HepG2 (cell line): Measurements from ENCODE around the gene AKR1C3. TPM values are rescaled to one million over a fixed set of nuclear protein-coding genes. Genes with fewer than 3 reads are reported as not detected.

ENCODE experiments used
- ATAC-seq: fragments of 200-7000 bp; cut with Tn5 transposase; 3 replicates; pipeline ENCODE4 v1.9.1; 2020; ENCODE audit warnings: mild to moderate bottlenecking, moderate library complexity
- Bru-seq: library from RNA; stranded (reverse); fragments of 400-500 nt; gene quantifications from one replicate; lab custom pipeline; 2021; lab: Mats Ljungman, UMichigan
- BruChase-seq, 2 experiments: library from RNA; stranded (reverse); fragments of 400-500 nt; gene quantifications; one replicate each; lab custom pipeline; 2021; lab: Mats Ljungman, UMichigan
- BruUV-seq: library from RNA; stranded (reverse); fragments of 400-500 nt; replicated peaks from 2 replicates; lab custom pipeline; 2021; lab: Mats Ljungman, UMichigan
- CTCF ChIA-PET: fragments of 300-600 bp; formaldehyde crosslinking; extraction: SDS; loops from one replicate; lab custom pipeline; 2021; ENCODE audit warnings: low total read pairs, inconsistent platforms, low intra/inter-chr PET ratio; lab: Yijun Ruan, JAX
- POLR2A ChIA-PET: fragments of 350-600 bp; sonication (Branson Sonifier 250); formaldehyde crosslinking; loops from one replicate; lab custom pipeline; 2020; ENCODE audit warnings: antibody characterized with exemption, inconsistent platforms; lab: Yijun Ruan, JAX
- DNase-seq: peaks from one replicate; pipeline ENCODE4 v3.0.0-alpha.2; 2015; ENCODE audit warnings: low spot score
- FAIRE-seq: peaks from 3 replicates; lab custom pipeline; 2011; peaks lifted over from hg19 to GRCh38; lab: Jason Lieb, UNC
- H2AFZ ChIP-seq: one replicate; pipeline ENCODE4 v1.6.1; 2011; ENCODE audit warnings: low read length, inconsistent platforms
- H3K27ac ChIP-seq: fragments of 300-600 bp; 3 replicates; pipeline ENCODE4 v1.8.0; 2011; ENCODE audit warnings: mixed run types, mild to moderate bottlenecking, mixed read lengths, low read length, inconsistent platforms; ENCODE audit not compliant: insufficient read depth; ENCODE audit errors: extremely low read length
- H3K27me3 ChIP-seq, 2 experiments: fragments of 200-600 bp in 1 of 2; 2 replicates in 1 of 2; 3 replicates in 1 of 2; pipeline versions ENCODE4 v1.6.0 to v1.8.0; 2011; ENCODE audit warnings: low read length in 2 of 2, mild to moderate bottlenecking in 2 of 2, moderate library complexity in 2 of 2, inconsistent platforms in 1 of 2; ENCODE audit not compliant: insufficient read depth in 2 of 2, control insufficient read depth in 1 of 2
- H3K36me3 ChIP-seq, 2 experiments: fragments of 200-600 bp in 1 of 2; replicated peaks in 1 of 2; 2 replicates in 1 of 2; 3 replicates in 1 of 2; pipeline versions ENCODE4 v1.5.1 to v1.8.0; 2011; ENCODE audit warnings: low read length in 2 of 2, inconsistent platforms in 1 of 2; ENCODE audit not compliant: insufficient read depth in 2 of 2, control insufficient read depth in 1 of 2
- H3K4me1 ChIP-seq: 2 replicates; pipeline ENCODE4 v1.5.1; 2012; ENCODE audit warnings: low read length, inconsistent platforms; ENCODE audit not compliant: insufficient read depth
- H3K4me2 ChIP-seq: 2 replicates; pipeline ENCODE4 v1.6.0; 2011; ENCODE audit warnings: low read depth, low read length, inconsistent platforms
- H3K4me3 ChIP-seq, 3 experiments: fragments of 200-600 bp in 1 of 3; sonication (generic), shearing (Covaris generic) in 1 of 3; replicated peaks in 1 of 3; 2 replicates each; pipeline ENCODE4 v1.5.1; 2011 to 2016; ENCODE audit warnings: low read length in 3 of 3, inconsistent platforms in 2 of 3, low read depth in 2 of 3, mild to moderate bottlenecking in 2 of 3, control low read depth in 1 of 3, mixed read lengths in 1 of 3; ENCODE audit not compliant: insufficient read depth in 1 of 3
- H3K79me2 ChIP-seq: one replicate; pipeline ENCODE4 v1.6.1; 2011; ENCODE audit warnings: low read length, inconsistent platforms; ENCODE audit not compliant: insufficient read depth
- H3K9ac ChIP-seq: 2 replicates; pipeline ENCODE4 v1.6.0; 2011; ENCODE audit warnings: mild to moderate bottlenecking, low read depth, low read length, inconsistent platforms; ENCODE audit not compliant: insufficient read depth
- H3K9me3 ChIP-seq: 2 replicates; pipeline ENCODE4 v1.5.1; 2012; ENCODE audit warnings: mild to moderate bottlenecking, low read length
- H4K20me1 ChIP-seq: 2 replicates; pipeline ENCODE4 v1.6.0; 2011; ENCODE audit warnings: inconsistent platforms, mild to moderate bottlenecking, low read length, moderate library complexity; ENCODE audit not compliant: insufficient read depth
- FOXK2 ChIP-seq: fragments of 450-650 bp; IDR thresholded peaks from 2 replicates; pipeline ENCODE4 v1.6.1; 2016
- HMG20A ChIP-seq: IDR thresholded peaks from 2 replicates; pipeline ENCODE4 v1.6.1; 2016; ENCODE audit warnings: borderline replicate concordance
- HOXA3 ChIP-seq: sonication (generic); formaldehyde crosslinking; IDR thresholded peaks from 2 replicates; pipeline ENCODE4 v1.5.0; 2020; ENCODE audit warnings: missing genetic modification reagents
- PHF8 ChIP-seq: sonication (generic); formaldehyde crosslinking; IDR thresholded peaks from 2 replicates; pipeline ENCODE4 v1.5.0; 2020; ENCODE audit warnings: missing genetic modification reagents
- SIX4 ChIP-seq: sonication (generic); formaldehyde crosslinking; IDR thresholded peaks from 2 replicates; pipeline ENCODE4 v1.4.0; 2020; ENCODE audit warnings: missing genetic modification reagents
- ZC3H4 ChIP-seq: sonication (generic); formaldehyde crosslinking; IDR thresholded peaks from 2 replicates; pipeline ENCODE4 v1.4.0; 2020; ENCODE audit warnings: missing genetic modification reagents, borderline replicate concordance
- ZNF101 ChIP-seq: sonication (generic); formaldehyde crosslinking; IDR thresholded peaks from 2 replicates; pipeline ENCODE4 v1.4.0; 2020; ENCODE audit warnings: mild to moderate bottlenecking, low read depth, missing genetic modification reagents, borderline replicate concordance
- ZNF274 ChIP-seq: sonication (generic); formaldehyde crosslinking; IDR thresholded peaks from 2 replicates; pipeline ENCODE4 v1.5.1; 2020; ENCODE audit warnings: mild to moderate bottlenecking, missing genetic modification reagents
- ZNF326 ChIP-seq: sonication (generic); formaldehyde crosslinking; IDR thresholded peaks from 2 replicates; pipeline ENCODE4 v1.4.0; 2020; ENCODE audit warnings: missing genetic modification reagents, borderline replicate concordance
- ZNF331 ChIP-seq: sonication (generic); formaldehyde crosslinking; IDR thresholded peaks from 2 replicates; pipeline ENCODE4 v1.4.0; 2020; ENCODE audit warnings: missing genetic modification reagents
- ZNF335 ChIP-seq: sonication (generic); formaldehyde crosslinking; IDR thresholded peaks from 2 replicates; pipeline ENCODE4 v1.4.0; 2020; ENCODE audit warnings: missing genetic modification reagents
- ZNF570 ChIP-seq: sonication (generic); formaldehyde crosslinking; IDR thresholded peaks from 2 replicates; pipeline ENCODE4 v1.4.0; 2020; ENCODE audit warnings: mild to moderate bottlenecking, missing genetic modification reagents, borderline replicate concordance
- ZNF761 ChIP-seq: sonication (generic); formaldehyde crosslinking; conservative IDR thresholded peaks from 2 replicates; pipeline ENCODE4 v1.4.0; 2020; ENCODE audit warnings: mild to moderate bottlenecking, missing genetic modification reagents
- WGBS: methylation state at CpG from one replicate; pipeline ENCODE4 v1.1.6; 2017; ENCODE audit warnings: low lambda C conversion rate; 5-methylcytosine and 5-hydroxymethylcytosine counted together
- in situ Hi-C: cut with HindIII; loops from 2 replicates; pipeline ENCODE4 v1.10.0; 2017; ENCODE audit warnings: low pct_unique_long_range_greater_than_20kb; ENCODE audit not compliant: extremely low pct_ligation_motif_present
- intact Hi-C: fragments of 100-400 bp; cut with micrococcal nuclease; formaldehyde crosslinking; loops from one replicate; pipeline ENCODE4 v1.10.0; 2022; ENCODE audit not compliant: unreplicated experiment
- long read RNA-seq, 2 experiments: library from RNA in 1 of 2; library from polyadenylated mRNA in 1 of 2; stranded (forward) in 1 of 2; unstranded in 1 of 2; transcript quantifications; one replicate each; pipeline ENCODE4 v2.0.0, GENCODE V29; 2019 to 2022
- polyA minus RNA-seq, 3 experiments: library from RNA; depleted of rRNA, polyadenylated mRNA; stranded (reverse); fragments of >200 nt; gene quantifications; 2 replicates each; pipeline ENCODE4 v1.2.3, GENCODE V29; 2011; ENCODE audit warnings: low replicate concordance in 1 of 3
- polyA plus RNA-seq, 8 experiments: library from polyadenylated mRNA; depleted of rRNA in 3 of 8; stranded (reverse) in 7 of 8; unstranded in 1 of 8; fragments of >200 nt; fragmentation: Illumina TruSeq in 4 of 8; extraction: Trizol in 4 of 8; gene quantifications; 2 replicates each; pipeline versions ENCODE4 v1.2.1 to v1.2.3, GENCODE V29; 2011 to 2016; ENCODE audit warnings: low read depth in 4 of 8, missing spikeins in 1 of 8, mixed read lengths in 1 of 8; ENCODE audit not compliant: insufficient read depth in 1 of 8
- total RNA-seq, 5 experiments: library from RNA; depleted of rRNA; stranded (reverse); fragments of >200 nt; fragmentation: Illumina TruSeq; extraction: Trizol; gene quantifications; 2 replicates each; pipeline ENCODE4 v1.2.3, GENCODE V29; 2016; ENCODE audit warnings: low read depth in 1 of 5
- TF ChIP-seq, protein P1 (sequence below): sonication (generic); formaldehyde crosslinking; IDR thresholded peaks from 2 replicates; pipeline ENCODE4 v1.4.0; 2020; ENCODE audit warnings: mild to moderate bottlenecking, missing genetic modification reagents
- TF ChIP-seq, protein P2 (sequence below): sonication (generic); formaldehyde crosslinking; IDR thresholded peaks from 2 replicates; pipeline ENCODE4 v1.5.1; 2020; ENCODE audit warnings: missing genetic modification reagents, mild to moderate bottlenecking, borderline replicate concordance

Gene AKR1C3
- total RNA-seq (2016; rRNA removed; fragmentation: Illumina TruSeq; extraction: Trizol) (368 and 551 TPM in 2 replicates), polyA plus RNA-seq (2011; rRNA removed) (510 and 532 TPM in 2 replicates), polyA minus RNA-seq (2011; rRNA and poly(A)+ RNA removed; ENCODE audit: low replicate concordance) (210 and 278 TPM in 2 replicates), Bru-seq, nascent RNA (percentile 76 among the genes with signal in this experiment), BruChase-seq, experiment 1, labeled RNA remaining after a 6-hour chase (percentile 75 among the genes with signal in this experiment), BruChase-seq, experiment 2, labeled RNA remaining after a 2-hour chase (percentile 64 among the genes with signal in this experiment)
- total RNA-seq (2016; cell fraction: cytosol; rRNA removed; fragmentation: Illumina TruSeq; extraction: Trizol; ENCODE audit: low read depth) = 134 and 147 TPM in 2 replicates
- 369 and 539 TPM in 2 replicates for total RNA-seq (2016; cell fraction: insoluble cytoplasmic fraction; rRNA removed; fragmentation: Illumina TruSeq; extraction: Trizol)
- total RNA-seq (2016; cell fraction: membrane; rRNA removed; fragmentation: Illumina TruSeq; extraction: Trizol) = 138 and 154 TPM in 2 replicates
- 156 and 162 TPM in 2 replicates for total RNA-seq (2016; cell fraction: nucleus; rRNA removed; fragmentation: Illumina TruSeq; extraction: Trizol)
- 458 and 549 TPM in 2 replicates for polyA plus RNA-seq (2011; cell fraction: cytosol; rRNA removed)
- 116 and 167 TPM in 2 replicates for polyA plus RNA-seq (2011; cell fraction: nucleus; rRNA removed)
- polyA plus RNA-seq (2012) = 489 and 651 TPM in 2 replicates
- polyA plus RNA-seq (2016; cell fraction: cytosol; fragmentation: Illumina TruSeq; extraction: Trizol; ENCODE audit: low read depth) = 110 and 117 TPM in 2 replicates
- 384 and 400 TPM in 2 replicates for polyA plus RNA-seq (2016; cell fraction: insoluble cytoplasmic fraction; fragmentation: Illumina TruSeq; extraction: Trizol; ENCODE audit: low read depth)
- polyA plus RNA-seq (2016; cell fraction: membrane; fragmentation: Illumina TruSeq; extraction: Trizol; ENCODE audit: low read depth) = 91.8 and 107 TPM in 2 replicates
- 144 and 160 TPM in 2 replicates for polyA plus RNA-seq (2016; cell fraction: nucleus; fragmentation: Illumina TruSeq; extraction: Trizol; ENCODE audit: insufficient read depth, low read depth)
- polyA minus RNA-seq (2011; cell fraction: cytosol; rRNA and poly(A)+ RNA removed) = 143 and 173 TPM in 2 replicates
- 118 and 193 TPM in 2 replicates for polyA minus RNA-seq (2011; cell fraction: nucleus; rRNA and poly(A)+ RNA removed)
- long read RNA-seq, experiment 1, transcript AKR1C3-201 (9 exons, 1,807 nt) = major isoform, 344 of 371 reads
- long read RNA-seq, experiment 1, partial matches to known transcripts = 13 of 371 reads
- long read RNA-seq, experiment 1, other reads (novel, unspliced or antisense) = 13 of 371 reads
- long read RNA-seq, experiment 2, transcript AKR1C3-201 (9 exons, 1,807 nt) = major isoform, 771 of 945 reads
- long read RNA-seq, experiment 2, transcript AKR1C3-208 (2 exons, 629 nt) = minor isoform, 11 of 945 reads
- long read RNA-seq, experiment 2, partial matches to known transcripts = 105 of 945 reads
- long read RNA-seq, experiment 2, other reads (novel, unspliced or antisense) = 58 of 945 reads

DNA sequence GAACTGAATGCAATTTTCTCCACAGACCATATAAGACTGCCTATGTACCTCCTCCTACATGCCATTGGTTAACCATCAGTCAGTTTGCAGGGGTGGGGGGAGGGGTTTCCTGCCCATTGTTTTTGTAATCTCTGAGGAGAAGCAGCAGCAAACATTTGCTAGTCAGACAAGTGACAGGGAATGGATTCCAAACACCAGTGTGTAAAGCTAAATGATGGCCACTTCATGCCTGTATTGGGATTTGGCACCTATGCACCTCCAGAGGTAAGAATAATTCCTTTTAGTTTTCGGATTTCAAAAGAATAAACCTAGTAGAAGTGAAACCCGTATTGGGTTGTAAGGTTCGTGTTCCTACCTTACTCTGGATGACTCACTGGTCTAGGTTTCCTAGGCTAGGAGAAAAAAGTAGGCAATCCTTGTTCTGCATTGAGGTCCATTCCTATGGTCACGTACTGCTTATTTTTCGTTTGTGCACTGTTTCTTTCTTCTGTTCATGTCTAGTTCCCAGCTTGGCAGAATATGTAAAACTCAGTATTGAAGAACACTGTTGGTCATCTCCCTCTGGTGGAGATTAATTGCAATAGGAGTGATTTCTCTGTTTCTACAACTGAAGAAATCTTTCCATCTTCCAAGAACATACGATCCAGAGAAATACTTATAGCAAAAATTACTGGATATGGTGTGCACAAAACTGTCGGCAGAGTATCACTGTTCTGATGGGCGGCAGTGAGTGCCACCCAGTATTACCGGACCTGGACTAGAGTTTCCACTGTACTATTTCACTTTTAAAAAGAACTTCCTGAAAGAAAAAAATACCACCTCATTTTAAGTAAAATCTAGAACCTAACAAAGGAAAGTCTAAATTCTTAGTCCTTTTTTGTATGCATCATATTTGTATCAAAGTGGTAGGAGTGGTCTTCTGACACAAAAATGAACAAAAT is at the start of gene AKR1C3:
Gene AKR1C3 (plus strand): TSS at position 150 of the 941 bp plus-strand sequence. CDS start 31 bp downstream, at position 181.
- FAIRE-seq = peak; percentile 30
- in situ Hi-C loops = loop anchor here (10.0 kb wide), 2 partner anchors 190 to 250 kb away; no protein-coding TSS in a partner anchor
- no peak for TF ChIP-seq ZNF274 (CRISPR knock-in tag)
- TF ChIP-seq ZNF761 = 0 out of 2 replicates have a peak, but pooled peaks have one; percentile 50
- TF ChIP-seq FOXK2 = no peak
- TF ChIP-seq ZNF101 (CRISPR knock-in tag) = 0 out of 2 replicates have a peak, but pooled peaks have one; percentile 36
- peak; percentile 32; the same call in 1 of the 2 replicates for TF ChIP-seq ZNF331
- peak; percentile 60; the same call in 1 of the 2 replicates for TF ChIP-seq HMG20A
- TF ChIP-seq, protein P1, sequence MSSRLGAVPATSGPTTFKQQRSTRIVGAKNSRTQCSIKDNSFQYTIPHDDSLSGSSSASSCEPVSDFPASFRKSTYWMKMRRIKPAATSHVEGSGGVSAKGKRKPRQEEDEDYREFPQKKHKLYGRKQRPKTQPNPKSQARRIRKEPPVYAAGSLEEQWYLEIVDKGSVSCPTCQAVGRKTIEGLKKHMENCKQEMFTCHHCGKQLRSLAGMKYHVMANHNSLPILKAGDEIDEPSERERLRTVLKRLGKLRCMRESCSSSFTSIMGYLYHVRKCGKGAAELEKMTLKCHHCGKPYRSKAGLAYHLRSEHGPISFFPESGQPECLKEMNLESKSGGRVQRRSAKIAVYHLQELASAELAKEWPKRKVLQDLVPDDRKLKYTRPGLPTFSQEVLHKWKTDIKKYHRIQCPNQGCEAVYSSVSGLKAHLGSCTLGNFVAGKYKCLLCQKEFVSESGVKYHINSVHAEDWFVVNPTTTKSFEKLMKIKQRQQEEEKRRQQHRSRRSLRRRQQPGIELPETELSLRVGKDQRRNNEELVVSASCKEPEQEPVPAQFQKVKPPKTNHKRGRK = no peak
- TF ChIP-seq SIX4 (CRISPR knock-in tag) = no peak
- TF ChIP-seq ZC3H4 (CRISPR knock-in tag) = no peak
- peak; percentile 35 for TF ChIP-seq PHF8 (CRISPR knock-in tag)
- TF ChIP-seq, protein P2, sequence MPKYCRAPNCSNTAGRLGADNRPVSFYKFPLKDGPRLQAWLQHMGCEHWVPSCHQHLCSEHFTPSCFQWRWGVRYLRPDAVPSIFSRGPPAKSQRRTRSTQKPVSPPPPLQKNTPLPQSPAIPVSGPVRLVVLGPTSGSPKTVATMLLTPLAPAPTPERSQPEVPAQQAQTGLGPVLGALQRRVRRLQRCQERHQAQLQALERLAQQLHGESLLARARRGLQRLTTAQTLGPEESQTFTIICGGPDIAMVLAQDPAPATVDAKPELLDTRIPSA (CRISPR knock-in tag) = no peak
- no peak for TF ChIP-seq ZNF335 (CRISPR knock-in tag)
- TF ChIP-seq HOXA3 (CRISPR knock-in tag) = no peak
- no peak for TF ChIP-seq ZNF570
- TF ChIP-seq ZNF326 (CRISPR knock-in tag) = no peak

More for the DNA sequence above, at the start of gene AKR1C3:
- Histone ChIP-seq H3K9ac (peak within 1 kb of the TSS; percentile 76), H3K4me1 (peaks cover 53% of the 10 kb centered on the region), H3K4me3 (peak within 1 kb of the TSS; percentile 66 to 77 (median 71)), H3K4me2 (peak within 1 kb of the TSS; percentile 75), H3K36me3 (peaks cover 6 to 29% of the 10 kb centered on the region in 2 experiments), H3K27ac (peak within 1 kb of the TSS; percentile 83), H3K27me3 (no peaks in the 10 kb centered on the region; a peak in 1 of 5 replicates), H3K9me3 (peaks cover 9% of the 10 kb centered on the region), H3K79me2 (peaks cover 47% of the 10 kb centered on the region), H2AFZ (no peak within 1 kb of the TSS), H4K20me1 (no peaks in the 10 kb centered on the region)
- POLR2A ChIA-PET = interaction anchor here (0.7 to 1.7 kb wide), 7 partner anchors 11 to 189 kb away, joined by 3 to 6 read pairs (median 4); no protein-coding TSS in a partner anchor
- intact Hi-C loops = loop anchor here (2.0 to 10.0 kb wide), 6 partner anchors 52 to 280 kb away; partner anchors contain the start of gene AKR1C2
- ATAC-seq (peak; percentile 84), DNase-seq (peak; percentile 78)
- CTCF ChIA-PET = interaction anchor here (1.2 to 2.7 kb wide), 5 partner anchors 80 to 278 kb away, joined by 3 to 22 read pairs (median 4); no protein-coding TSS in a partner anchor
- 25% methylated on average over 9 of the region's 9 CpGs for WGBS
- TSS peak; percentile 67 for BruUV-seq
